AG04450 (cell line): Measurements from ENCODE around the gene NEK7. TPM values are rescaled to one million over a fixed set of nuclear protein-coding genes. Genes with fewer than 3 reads are reported as not detected.
"Not testable (repeated sequence)": the region's sequence is repeated elsewhere in the genome, so short reads cannot be mapped to it uniquely, and the experiment has no call there.

Source experiments
- CTCF ChIA-PET: fragments of 300-600, 350-600 bp; formaldehyde crosslinking; extraction: SDS; loops from one replicate; lab custom pipeline; 2022; ENCODE audit warnings: antibody characterized with exemption, inconsistent platforms; lab: Charles Lee
- POLR2A ChIA-PET: fragments of 350-600 bp; formaldehyde crosslinking; extraction: SDS; loops from one replicate; lab custom pipeline; 2021; ENCODE audit warnings: antibody characterized with exemption, inconsistent platforms; lab: Yijun Ruan, JAX
- DNase-seq: peaks from one replicate; pipeline ENCODE4 v3.0.0-alpha.2; 2011; ENCODE audit warnings: low read depth, low spot score
- H3K27ac ChIP-seq: one replicate; pipeline ENCODE4 v1.5.1; 2012; ENCODE audit warnings: low read depth, low read length, control low read depth
- H3K27me3 ChIP-seq: one replicate; pipeline ENCODE4 v1.6.0; 2012; ENCODE audit warnings: low read length; ENCODE audit not compliant: control insufficient read depth, insufficient read depth
- H3K4me3 ChIP-seq: 2 replicates; pipeline ENCODE4 v1.5.1; 2011; ENCODE audit warnings: mild to moderate bottlenecking, low read depth, low read length, control low read depth
- H3K9me3 ChIP-seq: 2 replicates; pipeline ENCODE4 v1.5.1; 2012; ENCODE audit warnings: low read length; ENCODE audit not compliant: control insufficient read depth, insufficient read depth
- CTCF ChIP-seq: IDR thresholded peaks from 2 replicates; pipeline ENCODE4 v1.5.1; 2011; ENCODE audit warnings: low read depth, low read length, control low read depth, inconsistent platforms
- polyA plus RNA-seq: library from polyadenylated mRNA; depleted of rRNA; stranded (reverse); fragments of >200 nt; gene quantifications from 2 replicates; pipeline ENCODE4 v1.2.3, GENCODE V29; 2011

The NEK7 gene
- polyA plus RNA-seq, 1 experiment, result 147 TPM

- no peaks in the 10 kb centered on the region for H3K9me3 ChIP-seq
- CTCF ChIA-PET, result no interaction called here
- POLR2A ChIA-PET, result interaction anchor here (0.8 kb wide), 1 partner anchor 14 kb away, joined by 10 read pairs; no protein-coding TSS in a partner anchor
- no peak overlapping the region for H3K4me3 ChIP-seq
- no peak for DNase-seq
- no peak for TF ChIP-seq CTCF
- no peak overlapping the region for H3K27ac ChIP-seq
- H3K27me3 ChIP-seq, result no peaks in the 10 kb centered on the region
Measured at GRCh38 chr1:198185146-198185545, 28.3 kb downstream of the NEK7 start.

- ChIA-PET CTCF (interaction anchor here (0.6 kb wide), 1 partner anchor 32 kb away, joined by 3 read pairs; no protein-coding TSS in a partner anchor), POLR2A (interaction anchor here (0.8 kb wide), 1 partner anchor 13 kb away, joined by 10 read pairs; no protein-coding TSS in a partner anchor)
- TF ChIP-seq CTCF, result no peak
- Histone ChIP-seq H3K9me3 (no peaks in the 10 kb centered on the region), H3K4me3 (no peak overlapping the region), H3K27ac (no peak overlapping the region), H3K27me3 (no peaks in the 10 kb centered on the region)
- DNase-seq, result no peak
Measured at GRCh38 chr1:198185759-198186158, 29.0 kb downstream of the NEK7 start.

- POLR2A ChIA-PET, result no interaction called here
- H3K27ac ChIP-seq, result no peak overlapping the region
- no peak for TF ChIP-seq CTCF
Measured at GRCh38 chr1:198186916-198187580, 30.2 kb downstream of the NEK7 start.

GRCh38 chr1:198187973-198188588 lies 31.3 kb downstream of the NEK7 start:
- Histone ChIP-seq H3K4me3 (no peak overlapping the region), H3K27ac (no peak overlapping the region), H3K9me3 (no peaks in the 10 kb centered on the region), H3K27me3 (no peaks in the 10 kb centered on the region)
- TF ChIP-seq CTCF, result no peak
- DNase-seq, result no peak
- ChIA-PET POLR2A (no interaction called here), CTCF (no interaction called here)

More at GRCh38 chr1:198186916-198187580, 30.2 kb downstream of the NEK7 start:
- CTCF ChIA-PET, result no interaction called here
- H3K9me3 ChIP-seq, result no peaks in the 10 kb centered on the region
- no peak for DNase-seq
- no peak overlapping the region for H3K4me3 ChIP-seq
- no peaks in the 10 kb centered on the region for H3K27me3 ChIP-seq

GRCh38 chr1:198191117-198191516 lies 34.3 kb downstream of the NEK7 start:
- Histone ChIP-seq H3K27ac (no peak overlapping the region), H3K4me3 (no peak overlapping the region), H3K27me3 (no peaks in the 10 kb centered on the region), H3K9me3 (no peaks in the 10 kb centered on the region)
- no peak for DNase-seq
- ChIA-PET CTCF (no interaction called here), POLR2A (no interaction called here)
- no peak for TF ChIP-seq CTCF

GRCh38 chr1:198193871-198194270 lies 37.1 kb downstream of the NEK7 start:
- POLR2A ChIA-PET, result not testable (repeated sequence)
- CTCF ChIA-PET, result interaction anchor here (0.8 kb wide), 1 partner anchor 74 kb away, joined by 3 read pairs; no protein-coding TSS in a partner anchor

More at GRCh38 chr1:198193871-198194270, 37.1 kb downstream of the NEK7 start:
- not testable (repeated sequence) for H3K9me3 ChIP-seq, DNase-seq, H3K27ac ChIP-seq, H3K27me3 ChIP-seq, H3K4me3 ChIP-seq
